ENCODE results near the gene USP11.

USP11 gene

DNA sequence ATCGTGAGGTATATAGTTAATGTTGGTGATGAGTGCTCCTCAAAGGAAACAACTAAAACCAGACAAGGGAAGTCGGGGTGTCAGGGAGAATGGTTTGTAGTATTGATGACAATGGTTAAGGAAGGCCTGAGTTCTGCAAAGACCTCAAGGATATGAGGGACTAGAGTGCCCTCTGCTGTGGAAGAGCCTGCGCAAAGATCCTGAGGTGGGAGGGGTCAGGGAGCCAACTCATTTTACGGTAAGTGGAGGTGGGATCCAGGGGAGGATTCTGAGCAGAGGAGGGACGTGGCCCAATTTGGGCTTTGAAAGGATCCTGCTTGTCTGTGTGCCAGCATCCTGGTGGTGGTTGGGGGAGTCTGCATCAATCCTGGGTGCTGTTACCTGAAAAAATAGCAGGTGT lies 27.8 kb upstream of the USP11 start:
- DNase-seq: no peak

DNA sequence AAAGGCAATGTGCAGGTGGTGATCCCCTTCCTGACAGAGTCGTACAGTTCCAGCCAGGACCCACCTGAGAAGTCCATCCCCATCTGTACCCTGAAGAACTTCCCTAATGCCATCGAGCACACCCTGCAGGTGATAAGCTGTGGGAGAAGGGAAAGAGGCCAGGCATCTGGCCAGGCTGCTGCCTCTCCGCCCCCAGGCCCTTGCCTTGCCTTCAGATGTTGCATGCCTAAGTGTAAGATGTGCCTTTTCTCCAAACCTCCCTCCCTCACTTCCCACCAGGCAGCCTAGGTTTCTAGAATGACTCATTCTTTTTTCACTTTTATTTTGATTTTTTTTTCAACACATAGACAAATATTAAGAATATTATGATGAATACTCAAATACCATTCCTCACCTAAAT lies 26.5 kb upstream of the USP11 start:
- DNase-seq: no peak

DNA sequence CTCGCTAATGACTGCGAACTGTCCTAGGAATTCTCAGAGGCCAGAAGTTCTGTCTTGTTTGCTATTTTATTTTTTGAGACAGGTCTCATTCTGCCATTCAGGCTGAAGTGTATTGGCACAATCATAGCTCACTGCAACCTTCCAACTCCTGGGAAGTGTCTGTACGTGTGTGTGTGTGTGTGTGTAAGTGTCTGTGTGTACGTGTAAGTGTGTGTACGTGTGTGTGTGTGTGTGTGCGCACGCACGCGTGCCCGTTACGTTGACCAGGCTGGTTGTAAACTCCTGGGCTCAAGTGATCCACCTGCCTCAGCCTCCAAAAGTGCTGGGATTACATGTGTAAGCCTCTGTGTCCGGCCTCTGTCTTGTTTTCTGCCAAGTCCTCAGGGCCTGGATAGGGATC lies 24.7 kb upstream of the USP11 start:
- no peak for DNase-seq

DNA sequence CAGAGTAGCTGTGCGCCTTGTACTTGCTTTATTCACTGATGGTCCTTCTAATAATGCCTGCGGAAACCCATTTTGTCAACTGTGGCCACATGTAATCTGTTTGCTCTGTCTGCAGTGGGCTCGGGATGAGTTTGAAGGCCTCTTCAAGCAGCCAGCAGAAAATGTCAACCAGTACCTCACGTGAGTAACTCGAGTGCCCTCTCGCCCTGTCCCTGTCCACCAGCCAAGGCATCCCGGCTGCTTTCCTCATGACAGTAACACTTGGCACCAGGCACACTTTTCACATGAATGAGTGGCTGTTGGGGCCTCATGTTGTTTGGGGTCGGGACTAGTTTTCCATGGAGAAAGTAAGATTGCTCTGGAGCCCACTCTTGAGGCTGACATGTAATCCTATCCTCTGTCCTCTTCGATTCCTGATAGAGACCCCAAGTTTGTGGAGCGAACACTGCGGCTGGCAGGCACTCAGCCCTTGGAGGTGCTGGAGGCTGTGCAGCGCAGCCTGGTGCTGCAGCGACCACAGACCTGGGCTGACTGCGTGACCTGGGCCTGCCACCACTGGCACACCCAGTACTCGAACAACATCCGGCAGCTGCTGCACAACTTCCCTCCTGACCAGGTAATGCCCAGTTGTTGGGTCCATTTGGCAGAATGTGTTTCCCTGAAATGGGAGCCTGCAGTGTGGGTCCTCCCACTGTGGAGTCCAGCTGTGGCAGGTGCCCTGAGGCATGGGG lies 23.1 kb upstream of the USP11 start:
- no peak for DNase-seq

DNA sequence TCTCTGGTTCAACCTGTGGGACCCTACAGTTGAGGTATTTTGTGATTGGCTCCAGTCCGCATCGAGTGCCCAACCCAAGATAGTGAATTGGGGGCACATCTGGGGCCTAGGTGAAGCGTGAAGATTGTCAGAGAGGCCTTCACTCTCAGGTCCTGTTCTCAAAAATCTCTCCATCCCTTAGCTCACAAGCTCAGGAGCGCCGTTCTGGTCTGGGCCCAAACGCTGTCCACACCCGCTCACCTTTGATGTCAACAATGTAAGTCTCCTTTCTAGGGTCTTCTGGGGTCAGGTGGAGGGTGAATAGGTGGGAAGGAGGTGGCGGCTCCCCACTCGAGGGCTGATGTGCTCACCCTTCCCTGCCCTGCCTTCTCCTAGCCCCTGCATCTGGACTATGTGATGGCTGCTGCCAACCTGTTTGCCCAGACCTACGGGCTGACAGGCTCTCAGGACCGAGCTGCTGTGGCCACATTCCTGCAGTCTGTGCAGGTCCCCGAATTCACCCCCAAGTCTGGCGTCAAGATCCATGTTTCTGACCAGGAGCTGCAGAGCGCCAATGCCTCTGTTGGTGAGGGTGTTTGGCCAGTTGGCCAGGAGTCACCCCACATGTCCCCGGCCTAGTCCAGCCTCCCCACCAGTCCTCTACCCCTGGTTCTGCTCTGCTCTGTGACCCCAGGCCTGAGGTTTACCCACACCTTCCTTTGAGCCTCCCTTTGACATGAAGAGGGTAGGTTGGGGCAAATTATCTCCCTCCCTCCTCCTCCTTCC lies 22.0 kb upstream of the USP11 start:
- no peak for DNase-seq

DNA sequence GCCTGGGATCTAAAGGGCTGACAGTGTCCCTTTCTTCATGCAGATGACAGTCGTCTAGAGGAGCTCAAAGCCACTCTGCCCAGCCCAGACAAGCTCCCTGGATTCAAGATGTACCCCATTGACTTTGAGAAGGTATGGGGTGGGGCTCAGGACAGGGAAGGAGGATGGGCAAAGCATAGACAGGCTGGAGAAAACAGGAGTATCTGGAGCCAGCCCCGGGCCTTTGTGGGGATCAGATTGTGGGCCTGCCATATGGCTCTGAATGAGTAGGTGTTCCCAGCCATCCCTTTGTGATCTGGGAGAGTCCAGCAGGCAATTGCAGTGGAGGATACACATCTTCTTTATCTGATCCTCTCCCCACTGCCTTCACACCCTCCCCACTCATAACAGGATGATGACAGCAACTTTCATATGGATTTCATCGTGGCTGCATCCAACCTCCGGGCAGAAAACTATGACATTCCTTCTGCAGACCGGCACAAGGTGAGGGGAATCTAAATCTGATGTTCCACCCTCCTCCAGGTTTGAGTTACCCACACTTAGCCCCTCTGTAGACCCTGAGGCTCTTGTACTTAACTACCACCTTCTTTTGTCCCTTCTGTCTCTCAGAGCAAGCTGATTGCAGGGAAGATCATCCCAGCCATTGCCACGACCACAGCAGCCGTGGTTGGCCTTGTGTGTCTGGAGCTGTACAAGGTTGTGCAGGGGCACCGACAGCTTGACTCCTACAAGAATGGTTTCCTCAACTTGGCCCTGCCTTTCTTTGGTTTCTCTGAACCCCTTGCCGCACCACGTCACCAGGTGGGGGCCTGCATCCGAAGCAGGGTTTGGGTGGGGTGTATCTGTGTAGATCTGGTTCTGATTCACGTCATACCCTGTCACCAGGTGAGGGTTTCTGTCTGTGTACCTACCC lies 20.2 kb upstream of the USP11 start:
- no peak for DNase-seq

DNA sequence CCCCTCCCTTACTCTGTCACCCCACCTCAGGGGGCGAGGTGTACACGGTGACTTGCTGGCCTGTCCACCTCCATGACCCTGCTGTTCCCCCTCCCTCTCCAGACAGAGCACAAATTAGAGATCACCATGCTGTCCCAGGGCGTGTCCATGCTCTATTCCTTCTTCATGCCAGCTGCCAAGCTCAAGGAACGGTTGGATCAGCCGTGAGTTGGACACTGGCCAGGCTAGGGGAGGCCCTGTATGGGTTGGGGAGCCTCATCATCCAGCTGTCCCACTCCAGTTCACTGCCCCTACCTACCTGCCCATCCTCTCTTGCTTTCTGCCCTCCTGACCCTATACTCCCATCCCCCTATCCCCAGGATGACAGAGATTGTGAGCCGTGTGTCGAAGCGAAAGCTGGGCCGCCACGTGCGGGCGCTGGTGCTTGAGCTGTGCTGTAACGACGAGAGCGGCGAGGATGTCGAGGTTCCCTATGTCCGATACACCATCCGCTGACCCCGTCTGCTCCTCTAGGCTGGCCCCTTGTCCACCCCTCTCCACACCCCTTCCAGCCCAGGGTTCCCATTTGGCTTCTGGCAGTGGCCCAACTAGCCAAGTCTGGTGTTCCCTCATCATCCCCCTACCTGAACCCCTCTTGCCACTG lies 18.3 kb upstream of the USP11 start:
- DNase-seq: no peak

DNA sequence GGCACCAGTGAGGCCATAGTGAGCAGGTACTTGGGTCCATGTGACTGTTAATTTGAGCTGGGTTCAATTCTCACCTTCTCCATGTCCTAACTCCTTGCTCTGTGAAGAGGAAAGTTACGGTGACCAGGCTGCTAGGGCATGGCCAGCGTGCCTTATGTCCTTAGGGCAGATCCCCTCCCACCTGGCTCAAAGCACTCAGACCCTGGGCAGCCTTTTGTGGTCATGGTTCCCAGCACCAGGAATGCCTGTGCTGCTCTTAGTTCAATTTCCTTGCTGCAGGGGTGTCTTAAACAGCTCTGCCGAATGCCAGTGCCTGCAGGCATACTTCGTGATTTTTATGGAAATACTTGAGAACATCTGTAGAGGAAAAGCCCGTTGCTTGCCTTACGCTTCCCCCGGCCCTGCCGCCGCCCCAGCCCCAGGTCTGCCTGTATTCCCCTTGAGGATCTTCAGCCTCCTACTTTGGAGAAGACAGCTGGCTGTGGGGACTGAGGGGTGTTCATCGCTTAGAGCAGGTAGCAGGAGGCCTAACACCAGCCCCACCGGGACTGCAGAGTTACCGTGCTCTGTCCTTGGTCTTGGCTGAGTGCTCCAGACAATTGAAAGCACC lies 17.4 kb upstream of the USP11 start:
- no peak for DNase-seq

DNA sequence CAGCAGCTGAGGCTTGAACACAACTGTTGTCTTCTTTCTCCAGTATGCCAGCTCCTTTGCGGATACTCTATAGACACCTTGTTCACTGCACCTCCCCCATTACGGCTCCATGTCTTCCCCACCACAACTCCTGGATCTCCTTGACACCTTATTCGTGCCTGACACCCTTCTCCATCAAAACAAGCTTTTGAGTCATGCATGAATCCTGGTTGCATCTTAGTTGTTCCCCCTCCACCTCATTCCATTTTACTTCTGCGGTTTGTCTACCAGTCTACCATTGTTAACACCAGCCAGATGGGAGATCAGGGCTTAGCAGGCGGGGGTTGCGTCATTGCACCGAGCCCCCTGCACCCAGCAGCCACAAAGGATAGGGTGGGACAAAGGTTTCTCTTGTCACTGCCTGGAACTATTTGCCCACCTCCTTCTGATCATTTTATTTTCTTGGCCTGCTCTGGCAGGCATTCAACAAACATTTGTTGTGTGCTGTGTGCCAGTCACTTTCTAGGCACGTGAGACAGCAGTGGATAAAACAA lies 16.4 kb upstream of the USP11 start:
- DNase-seq: peak; percentile 21

DNA sequence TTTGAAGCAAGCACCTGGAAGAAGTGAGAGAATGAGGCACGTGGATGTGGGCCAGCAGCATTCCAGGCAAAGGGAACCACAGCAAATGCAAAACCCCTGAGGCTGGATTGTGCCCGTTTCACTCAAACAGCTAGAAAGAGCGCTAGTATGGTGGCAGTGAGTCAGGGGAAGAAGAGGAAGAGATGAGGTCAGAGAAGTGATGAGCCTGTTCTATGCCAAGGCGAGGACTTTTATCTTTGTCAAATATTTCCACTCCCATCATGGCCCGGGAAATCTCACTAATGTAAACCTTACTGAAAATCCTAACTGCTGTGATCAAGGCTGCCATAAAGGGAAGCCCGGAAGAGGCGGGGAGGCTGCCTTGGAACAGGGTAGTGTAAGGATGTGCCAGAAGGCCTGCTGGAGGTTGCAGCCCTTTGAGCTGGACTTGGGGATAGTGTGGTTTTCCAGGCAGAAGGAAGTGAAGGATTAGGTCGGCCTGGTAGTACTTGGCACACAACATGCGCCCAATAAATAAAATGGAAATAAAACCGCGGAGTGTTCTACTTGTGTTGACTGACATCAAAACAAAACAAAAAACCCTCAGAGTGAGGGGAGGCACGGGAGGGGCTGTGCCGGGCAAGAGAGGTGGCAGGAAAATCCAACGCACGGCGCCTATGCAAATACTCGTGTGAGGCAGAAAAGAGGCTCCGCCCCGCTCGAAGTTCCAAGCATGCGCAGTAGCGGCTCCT lies 15.5 kb upstream of the USP11 start:
- peak; percentile 62 for DNase-seq

DNA sequence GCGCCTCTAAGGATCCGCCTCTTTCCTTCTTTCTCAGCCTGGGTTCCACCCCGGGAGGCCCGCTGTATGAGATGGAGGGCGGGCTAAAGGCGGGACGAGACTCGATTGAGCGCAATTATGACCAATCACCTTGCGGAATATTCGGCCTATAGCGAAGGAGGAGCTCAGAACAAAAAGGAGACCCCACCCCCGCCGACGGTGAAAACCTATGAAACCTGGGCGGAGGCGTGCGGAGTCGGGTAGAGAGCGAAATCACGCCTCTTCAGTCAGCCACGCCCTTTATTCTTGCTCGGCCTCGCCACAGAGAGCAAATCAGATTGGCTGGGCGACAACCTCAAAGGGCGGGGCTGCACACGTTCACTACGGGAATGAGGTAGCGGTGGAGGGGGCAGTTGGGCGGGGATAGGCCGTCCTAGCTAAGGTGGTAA lies 14.9 kb upstream of the USP11 start:
- DNase-seq: peak; percentile 99

DNA sequence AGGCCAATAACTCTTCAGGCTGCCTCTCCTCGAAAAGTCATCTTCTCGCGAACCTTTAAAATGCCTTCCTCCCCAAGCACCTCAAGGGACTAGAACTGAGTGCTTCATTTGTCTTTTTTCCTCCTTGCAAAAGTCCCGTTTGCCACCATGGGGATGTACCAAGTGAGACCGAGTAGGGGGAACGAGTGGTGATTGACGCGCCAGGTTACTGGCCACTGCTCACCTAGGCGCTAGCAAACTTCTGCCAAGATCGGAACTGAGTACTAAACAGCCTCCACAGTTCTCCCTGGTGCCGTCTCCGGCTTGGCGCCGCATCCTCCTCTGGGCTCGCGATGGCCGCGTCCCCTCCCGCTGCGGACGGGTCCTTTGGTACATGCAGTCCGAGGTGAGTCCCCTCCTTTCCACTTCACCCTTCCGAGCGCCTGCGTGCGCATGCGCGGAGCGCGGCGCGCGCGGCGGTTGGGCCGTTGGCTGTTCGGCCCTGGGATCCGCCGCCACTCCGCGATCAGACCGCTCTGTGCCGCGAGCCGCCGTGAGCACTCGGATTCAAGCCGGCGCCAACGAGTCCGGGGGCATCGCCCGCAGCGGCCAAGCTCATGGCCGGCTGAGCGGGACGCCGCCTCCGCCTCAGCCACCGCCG lies 14.4 kb upstream of the USP11 start, which contains the start of gene CDK16:
Gene CDK16, plus strand, starts transcription at position 402 of the 640 bp plus-strand sequence. CDS start 4,877 bp downstream, outside the sequence.
- peak; percentile 80 for DNase-seq

DNA sequence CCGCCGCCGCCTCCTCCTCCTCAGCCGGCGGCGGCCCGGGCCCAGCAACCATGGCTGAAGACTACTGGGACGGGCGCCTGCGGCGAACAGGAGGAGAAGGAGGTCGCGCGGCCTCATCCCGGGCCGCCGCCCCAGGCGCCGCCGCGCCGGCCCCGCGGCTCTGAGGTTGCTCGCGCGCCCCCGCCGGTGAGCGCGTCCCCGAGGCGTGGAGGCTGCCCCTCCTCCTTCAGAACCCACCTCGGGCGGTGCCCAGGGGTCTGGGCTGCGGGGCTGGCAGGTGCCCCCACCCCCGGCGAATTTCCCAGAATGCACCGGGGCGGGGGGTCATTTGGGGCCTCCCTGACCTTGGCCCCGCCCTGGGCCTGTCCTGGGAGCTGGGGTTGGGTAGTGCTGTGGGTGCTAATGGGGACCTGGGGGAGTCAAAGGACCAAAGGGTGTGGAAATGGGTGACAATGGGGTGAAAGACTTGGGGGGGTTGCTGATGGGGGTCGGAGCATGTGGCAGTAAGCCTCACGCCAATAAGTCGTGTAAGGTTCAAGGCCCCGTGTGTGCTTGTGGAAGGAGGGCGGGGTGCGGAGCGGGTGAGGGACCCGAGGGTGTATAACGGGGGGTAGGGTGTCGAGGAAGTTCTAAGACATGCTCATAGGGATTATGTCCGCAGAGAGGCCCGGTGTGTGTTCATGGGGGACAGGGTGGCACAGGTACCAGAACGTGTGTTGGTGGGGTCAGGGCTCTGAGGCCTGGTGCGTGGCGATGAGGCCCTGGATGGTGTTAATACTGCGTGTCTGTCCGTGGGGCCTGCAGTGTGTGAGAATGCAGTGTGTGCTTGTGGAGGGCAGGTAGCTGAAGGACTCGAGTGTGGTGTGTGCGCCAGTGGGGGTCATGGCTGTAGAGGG lies 13.6 kb upstream of the USP11 start:
- no peak for DNase-seq

DNA sequence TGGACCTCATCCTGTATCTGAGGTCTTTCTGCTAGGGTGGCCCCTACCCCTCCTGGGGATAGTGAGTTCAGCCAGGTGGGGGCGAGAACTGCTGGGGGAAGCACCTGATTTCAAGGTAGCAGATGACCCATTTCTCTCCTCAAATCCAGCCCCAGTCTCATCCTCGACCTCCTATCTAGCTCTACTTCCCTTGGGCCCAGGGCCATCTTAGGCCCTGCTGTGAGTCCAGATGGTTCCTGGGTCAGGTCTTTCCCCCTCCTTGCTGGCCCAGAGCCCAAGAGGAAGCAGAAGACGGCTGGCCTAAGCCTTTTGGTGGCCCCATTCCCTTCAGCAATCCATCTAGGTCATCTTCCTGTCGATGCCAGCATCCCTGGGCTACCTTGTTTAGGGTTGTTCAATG lies 11.1 kb upstream of the USP11 start:
- no peak for DNase-seq

DNA sequence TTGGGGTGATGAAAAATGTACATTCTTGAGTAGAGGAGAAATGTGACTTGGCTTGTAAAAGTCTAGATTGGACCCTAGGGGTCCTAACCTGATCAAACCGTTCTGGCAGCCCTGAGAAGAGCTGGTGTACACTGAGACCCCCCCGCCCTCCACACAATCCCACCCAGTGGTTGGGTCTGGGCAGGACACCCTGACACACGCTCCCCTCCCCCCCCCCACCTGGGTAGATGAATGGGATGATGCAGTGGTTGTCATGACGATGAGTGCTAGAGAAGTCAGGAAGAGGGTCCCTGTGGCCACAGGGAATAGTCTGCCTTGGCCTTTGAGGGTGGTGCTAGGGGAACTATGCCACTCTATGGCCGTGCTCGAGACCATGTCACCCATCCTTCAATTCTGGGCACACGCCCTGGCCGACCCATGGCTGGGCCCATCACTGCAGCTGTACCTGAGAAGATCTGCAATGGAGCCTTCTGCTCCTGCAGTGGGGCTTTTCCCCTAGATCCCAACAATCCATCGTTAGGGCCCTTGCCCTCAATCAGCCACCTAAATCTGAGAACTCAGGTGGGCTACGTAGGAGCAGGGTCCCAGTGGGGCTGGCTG lies 10.0 kb upstream of the USP11 start:
- no peak for DNase-seq

DNA sequence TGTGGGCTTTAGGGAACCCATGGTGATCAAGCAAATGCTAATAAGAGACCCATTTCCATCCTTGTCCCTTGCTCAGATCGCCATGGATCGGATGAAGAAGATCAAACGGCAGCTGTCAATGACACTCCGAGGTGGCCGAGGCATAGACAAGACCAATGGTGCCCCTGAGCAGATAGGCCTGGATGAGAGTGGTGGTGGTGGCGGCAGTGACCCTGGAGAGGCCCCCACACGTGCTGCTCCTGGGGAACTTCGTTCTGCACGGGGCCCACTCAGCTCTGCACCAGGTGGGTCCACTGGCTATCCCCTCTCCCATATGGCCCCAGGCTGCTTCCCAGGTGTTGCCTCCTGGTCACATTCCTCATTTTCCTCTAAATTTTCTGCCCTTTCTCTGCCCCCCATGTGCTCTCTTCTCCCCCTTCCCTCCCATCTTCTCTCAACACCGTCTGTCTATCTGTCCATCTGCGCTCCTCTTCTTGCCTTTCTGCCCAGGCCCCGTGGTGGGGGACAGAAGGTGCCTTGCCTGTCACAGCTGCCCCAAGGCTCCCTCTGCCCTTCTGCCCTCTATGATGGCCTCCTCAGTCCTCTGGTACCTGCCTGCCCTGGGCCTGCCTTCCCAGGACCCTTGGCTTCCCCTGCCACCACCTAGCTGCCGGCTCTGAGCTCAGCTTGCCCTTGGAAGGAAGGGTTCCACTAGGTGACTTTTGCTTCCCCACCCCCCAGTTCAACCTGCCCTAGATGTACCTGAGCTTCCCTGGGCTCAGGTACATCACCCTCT lies 9.1 kb upstream of the USP11 start:
- no peak for DNase-seq

DNA sequence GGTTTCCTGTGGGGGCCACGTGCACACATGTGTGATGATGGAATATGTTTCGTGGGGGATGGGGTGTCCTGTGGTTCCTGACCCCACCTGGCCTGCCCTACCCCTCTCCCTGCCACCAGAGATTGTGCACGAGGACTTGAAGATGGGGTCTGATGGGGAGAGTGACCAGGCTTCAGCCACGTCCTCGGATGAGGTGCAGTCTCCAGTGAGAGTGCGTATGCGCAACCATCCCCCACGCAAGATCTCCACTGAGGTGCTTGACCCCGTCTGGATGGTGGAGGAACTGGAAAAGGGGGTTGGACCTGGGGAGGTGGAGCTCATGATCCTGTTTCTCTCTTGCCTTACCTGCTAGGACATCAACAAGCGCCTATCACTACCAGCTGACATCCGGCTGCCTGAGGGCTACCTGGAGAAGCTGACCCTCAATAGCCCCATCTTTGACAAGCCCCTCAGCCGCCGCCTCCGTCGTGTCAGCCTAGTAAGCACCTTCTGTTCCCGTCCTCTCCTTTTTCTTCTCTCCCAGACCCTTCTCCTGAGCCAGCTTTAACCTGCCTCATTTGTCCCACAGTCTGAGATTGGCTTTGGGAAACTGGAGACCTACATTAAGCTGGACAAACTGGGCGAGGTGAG lies 8.4 kb upstream of the USP11 start:
- no peak for DNase-seq

DNA sequence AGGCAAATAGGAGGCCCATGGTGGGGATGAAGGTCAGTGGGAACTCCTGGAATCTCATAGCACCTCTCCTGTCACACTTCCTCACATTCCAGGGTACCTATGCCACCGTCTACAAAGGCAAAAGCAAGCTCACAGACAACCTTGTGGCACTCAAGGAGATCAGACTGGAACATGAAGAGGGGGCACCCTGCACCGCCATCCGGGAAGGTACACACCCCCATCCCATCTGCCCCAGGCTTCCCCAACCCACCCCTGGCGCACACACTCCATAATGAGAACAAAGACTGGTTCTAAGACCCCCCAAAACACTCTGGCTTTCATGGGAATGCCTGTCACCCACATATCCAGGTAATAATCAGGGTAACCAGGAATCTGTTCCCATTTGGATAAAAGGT lies 7.9 kb upstream of the USP11 start:
- no peak for DNase-seq
